ENCODE results near the gene ARL4D.
"Not testable (repeated sequence)": the region's sequence is repeated elsewhere in the genome, so short reads cannot be mapped to it uniquely, and the experiment has no call there.

DNA sequence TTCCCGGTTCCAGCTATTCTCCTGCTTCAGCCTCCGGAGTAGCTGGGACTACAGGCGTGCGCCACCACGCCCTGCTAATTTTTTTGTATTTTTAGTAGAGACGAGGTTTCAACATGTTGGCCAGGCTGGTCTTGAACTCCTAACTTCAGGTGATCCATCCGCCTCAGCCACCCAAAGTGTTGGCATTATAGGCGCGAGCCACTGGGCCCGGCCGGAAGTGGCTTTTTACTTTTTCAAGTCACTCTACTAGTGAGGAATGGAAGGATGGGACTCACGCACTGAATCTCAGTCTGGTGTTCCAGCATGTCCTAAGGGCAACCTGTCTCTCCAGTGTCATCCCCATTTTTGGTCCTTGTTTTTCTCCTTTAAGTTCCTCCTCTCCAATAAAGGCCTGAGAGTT is 4.1 kb upstream of the ARL4D start:
- TF ChIP-seq CTCF, POLR2A (IDR thresholded peaks at IDR 0.05): not testable (repeated sequence)
